HEK293 (cell line): ENCODE data around the gene CNTLN.

Experiments used
- CTCF ChIA-PET: fragments of 350-600 bp; formaldehyde crosslinking; extraction: SDS; loops from one replicate; lab custom pipeline; 2021; ENCODE audit warnings: antibody characterized with exemption; lab: Yijun Ruan, JAX
- POLR2A ChIA-PET: fragments of 300-600 bp; formaldehyde crosslinking; extraction: SDS; loops from one replicate; lab custom pipeline; 2020; ENCODE audit warnings: antibody characterized with exemption, inconsistent platforms; lab: Yijun Ruan, JAX
- H3K27ac ChIP-seq: fragments of 200-500 bp; sonication (Bioruptor generic); 2 replicates; pipeline ENCODE4 v1.5.1; 2014; ENCODE audit warnings: low read depth, low read length, control low read depth, inconsistent platforms; ENCODE audit errors: extremely low read depth
- H3K36me3 ChIP-seq, 2 experiments: fragments of 200-500 bp in 1 of 2; sonication (Bioruptor generic) in 1 of 2; 1 replicate in 1 of 2; 2 replicates in 1 of 2; pipeline ENCODE4 v1.5.1; 2014 to 2017; ENCODE audit warnings: inconsistent platforms in 2 of 2, low read length in 2 of 2; ENCODE audit not compliant: control insufficient read depth in 2 of 2, insufficient read depth in 1 of 2
- H3K4me1 ChIP-seq: fragments of 200-500 bp; sonication (Bioruptor generic); 2 replicates; pipeline ENCODE4 v1.5.1; 2014; ENCODE audit warnings: mild to moderate bottlenecking, low read length, inconsistent platforms; ENCODE audit not compliant: control insufficient read depth, insufficient read depth
- H3K4me3 ChIP-seq: 2 replicates; pipeline ENCODE4 v1.5.1; 2011; ENCODE audit warnings: low read depth, mild to moderate bottlenecking, control low read depth, low read length, moderate library complexity
- H3K9me3 ChIP-seq: fragments of 200-500 bp; sonication (Bioruptor generic); 2 replicates; pipeline ENCODE4 v1.5.1; 2014; ENCODE audit warnings: low read depth, low read length, inconsistent platforms; ENCODE audit not compliant: control insufficient read depth, insufficient read depth
- FEZF1 ChIP-seq: fragments of 450-650 bp; formaldehyde crosslinking; IDR thresholded peaks from 2 replicates; pipeline ENCODE4 v1.5.1; 2016; ENCODE audit warnings: missing biosample characterization, missing genetic modification characterization
- HOXA7 ChIP-seq: sonication (generic); formaldehyde crosslinking; IDR thresholded peaks from 2 replicates; pipeline ENCODE4 v1.8.1; 2022; ENCODE audit warnings: missing genetic modification reagents, borderline replicate concordance
- IKZF3 ChIP-seq: fragments of 450-650 bp; IDR thresholded peaks from 2 replicates; pipeline ENCODE4 v1.5.0; 2018; ENCODE audit warnings: missing biosample characterization, mild to moderate bottlenecking, missing genetic modification characterization, moderate library complexity
- KLF10 ChIP-seq: fragments of 450-650 bp; IDR thresholded peaks from 2 replicates; pipeline ENCODE4 v1.5.1; 2018; ENCODE audit warnings: missing biosample characterization, mild to moderate bottlenecking, missing genetic modification characterization
- KLF8 ChIP-seq: fragments of 450-650 bp; formaldehyde crosslinking; IDR thresholded peaks from 2 replicates; pipeline ENCODE4 v1.5.1; 2016; ENCODE audit warnings: missing biosample characterization, missing genetic modification characterization
- MEIS1 ChIP-seq: sonication (generic); formaldehyde crosslinking; IDR thresholded peaks from 2 replicates; pipeline ENCODE4 v1.8.1; 2022; ENCODE audit warnings: missing genetic modification reagents, mild to moderate bottlenecking, borderline replicate concordance
- PRDM6 ChIP-seq: fragments of 450-650 bp; formaldehyde crosslinking; IDR thresholded peaks from 2 replicates; pipeline ENCODE4 v1.5.1; 2017; ENCODE audit warnings: missing biosample characterization, missing genetic modification characterization
- RBAK ChIP-seq: fragments of 450-650 bp; formaldehyde crosslinking; IDR thresholded peaks from 2 replicates; pipeline ENCODE4 v1.5.1; 2016; ENCODE audit warnings: missing biosample characterization, missing genetic modification characterization
- SETDB1 ChIP-seq: IDR thresholded peaks from one replicate; pipeline ENCODE4 v1.6.1; 2017; ENCODE audit warnings: mild to moderate bottlenecking, low read length, moderate library complexity, mixed read lengths; ENCODE audit not compliant: insufficient read length
- TCF7L2 ChIP-seq: IDR thresholded peaks from 2 replicates; pipeline ENCODE4 v1.6.1; 2011; ENCODE audit warnings: low read depth, mild to moderate bottlenecking, inconsistent platforms, low read length, moderate library complexity, borderline replicate concordance
- ZBTB20 ChIP-seq: fragments of 450-650 bp; formaldehyde crosslinking; IDR thresholded peaks from 2 replicates; pipeline ENCODE4 v1.5.1; 2016; ENCODE audit warnings: missing biosample characterization, missing genetic modification characterization
- ZBTB8A ChIP-seq: fragments of 450-650 bp; formaldehyde crosslinking; IDR thresholded peaks from 2 replicates; pipeline ENCODE4 v1.5.1; 2016; ENCODE audit warnings: missing biosample characterization, missing genetic modification characterization
- ZIC2 ChIP-seq: fragments of 450-650 bp; formaldehyde crosslinking; IDR thresholded peaks from 2 replicates; pipeline ENCODE4 v1.5.1; 2016; ENCODE audit warnings: missing biosample characterization, missing genetic modification characterization
- ZNF10 ChIP-seq: fragments of 450-650 bp; formaldehyde crosslinking; IDR thresholded peaks from 2 replicates; pipeline ENCODE4 v1.5.1; 2017; ENCODE audit warnings: missing biosample characterization, missing genetic modification characterization
- ZNF394 ChIP-seq: fragments of 450-650 bp; formaldehyde crosslinking; IDR thresholded peaks from 2 replicates; pipeline ENCODE4 v1.5.1; 2016; ENCODE audit warnings: missing biosample characterization, missing genetic modification characterization, mild to moderate bottlenecking, moderate library complexity, borderline replicate concordance
- ZNF473 ChIP-seq: fragments of 450-650 bp; formaldehyde crosslinking; IDR thresholded peaks from 2 replicates; pipeline ENCODE4 v1.5.1; 2017; ENCODE audit warnings: missing biosample characterization, missing genetic modification characterization
- ZNF549 ChIP-seq: fragments of 450-650 bp; IDR thresholded peaks from 2 replicates; pipeline ENCODE4 v1.5.1; 2018; ENCODE audit warnings: missing biosample characterization, missing genetic modification characterization, mild to moderate bottlenecking, inconsistent platforms, moderate library complexity
- ZNF558 ChIP-seq: fragments of 450-650 bp; formaldehyde crosslinking; IDR thresholded peaks from 2 replicates; pipeline ENCODE4 v1.5.1; 2016; ENCODE audit warnings: missing biosample characterization, missing genetic modification characterization
- ZNF571 ChIP-seq: fragments of 450-650 bp; formaldehyde crosslinking; IDR thresholded peaks from 2 replicates; pipeline ENCODE4 v1.5.0; 2017; ENCODE audit warnings: missing biosample characterization, missing genetic modification characterization
- ZSCAN30 ChIP-seq: fragments of 450-650 bp; IDR thresholded peaks from 2 replicates; pipeline ENCODE4 v1.5.1; 2018; ENCODE audit warnings: missing biosample characterization, mild to moderate bottlenecking, missing genetic modification characterization, moderate library complexity
- ZSCAN5A ChIP-seq: fragments of 450-650 bp; formaldehyde crosslinking; IDR thresholded peaks from 2 replicates; pipeline ENCODE4 v1.5.1; 2016; ENCODE audit warnings: missing biosample characterization, missing genetic modification characterization
- ZXDB ChIP-seq: fragments of 450-650 bp; formaldehyde crosslinking; IDR thresholded peaks from 2 replicates; pipeline ENCODE4 v1.5.1; 2016; ENCODE audit warnings: missing biosample characterization, missing genetic modification characterization

The CNTLN gene

GRCh38 chr9:17160327-17160726, 25.5 kb downstream of the CNTLN start:
- H3K4me3 ChIP-seq = no peak overlapping the region
- peaks cover 0 to 8% of the 10 kb centered on the region in 2 experiments; a peak in 2 of 3 replicates for H3K36me3 ChIP-seq
- no peak overlapping the region for H3K27ac ChIP-seq
- TF ChIP-seq ZBTB8A (tag by site-specific recombination) = no peak
- no peak for TF ChIP-seq ZNF571
- TF ChIP-seq ZBTB20 (tag by site-specific recombination) = no peak
- TF ChIP-seq ZNF473 (tag by site-specific recombination) = no peak
- TF ChIP-seq KLF8 = no peak
- CTCF ChIA-PET = interaction anchor here (0.6 to 0.7 kb wide), 3 partner anchors 9 to 20 kb away, joined by 3 read pairs; no protein-coding TSS in a partner anchor
- H3K9me3 ChIP-seq = no peaks in the 10 kb centered on the region
- no peaks in the 10 kb centered on the region for H3K4me1 ChIP-seq
- POLR2A ChIA-PET = no interaction called here

- no peak overlapping the region for H3K4me3 ChIP-seq
- TF ChIP-seq TCF7L2 = no peak
- no peak for TF ChIP-seq ZNF558
- no peak for TF ChIP-seq IKZF3
- no peak for TF ChIP-seq ZXDB
- no peak for TF ChIP-seq MEIS1 (CRISPR knock-in tag)
- no peaks in the 10 kb centered on the region for H3K4me1 ChIP-seq
- CTCF ChIA-PET = no interaction called here
- H3K36me3 ChIP-seq = peaks cover 0 to 5% of the 10 kb centered on the region in 2 experiments; a peak in 2 of 3 replicates
- POLR2A ChIA-PET = no interaction called here
- H3K9me3 ChIP-seq = no peaks in the 10 kb centered on the region
- H3K27ac ChIP-seq = no peak overlapping the region
Measured at GRCh38 chr9:17165764-17166163, 30.9 kb downstream of the CNTLN start.

GRCh38 chr9:17166346-17166745, 31.5 kb downstream of the CNTLN start:
- H3K27ac ChIP-seq = no peak overlapping the region
- no peaks in the 10 kb centered on the region for H3K4me1 ChIP-seq
- no peaks in the 10 kb centered on the region for H3K9me3 ChIP-seq
- no peak overlapping the region for H3K4me3 ChIP-seq
- CTCF ChIA-PET = interaction anchor here (0.6 kb wide), 1 partner anchor 35 kb away, joined by 3 read pairs; no protein-coding TSS in a partner anchor
- TF ChIP-seq HOXA7 = no peak
- no peak for TF ChIP-seq ZSCAN30
- TF ChIP-seq ZNF10 = no peak
- TF ChIP-seq KLF10 = no peak
- POLR2A ChIA-PET = no interaction called here
- H3K36me3 ChIP-seq = peaks cover 0 to 5% of the 10 kb centered on the region in 2 experiments; a peak in 2 of 3 replicates

- Histone ChIP-seq H3K4me1 (no peaks in the 10 kb centered on the region), H3K4me3 (no peak overlapping the region), H3K27ac (no peak overlapping the region), H3K36me3 (no peaks in the 10 kb centered on the region), H3K9me3 (no peaks in the 10 kb centered on the region)
- CTCF ChIA-PET = interaction anchor here (0.5 to 0.6 kb wide), 2 partner anchors 148 to 611 kb away, joined by 3 read pairs; no protein-coding TSS in a partner anchor
- POLR2A ChIA-PET = interaction anchor here (0.6 kb wide), 1 partner anchor 113 kb away, joined by 3 read pairs; no protein-coding TSS in a partner anchor
- TF ChIP-seq ZSCAN5A (tag by site-specific recombination) (no peak), FEZF1 (no peak), PRDM6 (tag by site-specific recombination) (no peak), ZNF549 (tag by site-specific recombination) (no peak), ZIC2 (no peak), SETDB1 (no peak), RBAK (no peak), ZNF394 (tag by site-specific recombination) (no peak)
Measured at GRCh38 chr9:17171309-17172094, 36.7 kb downstream of the CNTLN start.
